ENCODE results near the gene MARS1.
A peak's percentile ranks its signal among the peaks of the same experiment; 100 is the strongest.

MARS1 gene

DNA sequence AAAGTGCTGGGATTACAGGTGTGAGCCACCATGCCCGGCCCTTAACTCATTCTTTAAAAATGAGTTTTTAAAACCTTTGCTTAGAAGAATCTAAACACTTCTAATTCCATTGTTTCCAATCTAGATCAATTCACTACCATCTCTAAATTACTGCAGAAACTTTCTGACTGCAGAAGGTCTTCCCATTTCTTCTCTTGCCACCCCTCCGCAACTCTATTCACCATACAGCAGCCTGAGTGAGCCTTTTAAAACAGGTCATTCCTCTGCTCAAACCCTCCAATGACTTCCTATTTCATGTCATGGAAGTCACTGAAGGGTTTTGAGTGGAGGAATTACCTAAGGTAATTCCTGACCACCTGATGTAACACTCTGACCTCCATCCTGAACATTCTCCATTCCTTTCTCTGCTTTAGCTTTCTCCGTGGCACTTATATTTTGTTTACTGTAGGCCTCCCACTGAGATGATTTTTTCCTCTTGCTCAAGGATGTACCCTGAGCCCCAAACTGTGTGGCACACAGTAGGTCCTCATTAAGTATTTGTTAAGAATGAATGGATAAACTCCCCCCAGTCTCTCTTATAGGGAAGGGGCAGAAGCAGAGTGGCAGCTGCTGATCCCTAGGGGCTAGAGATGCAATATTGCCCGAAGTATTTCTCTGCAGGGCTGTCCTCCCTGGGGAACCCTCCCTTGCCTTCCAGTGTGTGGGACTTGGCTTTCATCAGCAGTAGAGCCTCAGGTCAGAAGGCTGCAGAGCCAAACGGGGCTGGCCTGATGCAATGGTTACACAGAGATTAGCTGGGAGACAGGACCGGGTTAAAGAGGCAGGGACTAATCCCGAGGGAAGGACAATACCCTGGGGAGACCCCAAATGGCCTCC, 31.3 kb downstream of the MARS1 start:
- peak; percentile 27 for DNase-seq

DNA sequence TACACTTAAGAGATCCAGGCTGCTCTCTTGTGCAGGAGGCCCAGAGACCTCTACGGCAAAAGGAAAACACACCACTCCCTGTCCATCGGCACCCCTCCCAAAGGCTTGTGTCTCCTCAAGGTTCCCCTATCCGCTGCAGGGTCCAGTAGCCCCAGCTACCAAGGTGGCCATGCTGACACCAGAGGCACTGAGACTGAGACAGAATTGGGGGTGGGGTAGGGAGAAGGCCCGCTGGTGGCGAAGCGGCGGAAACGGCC, 31.9 kb downstream of the MARS1 start:
- no peak for DNase-seq

DNA sequence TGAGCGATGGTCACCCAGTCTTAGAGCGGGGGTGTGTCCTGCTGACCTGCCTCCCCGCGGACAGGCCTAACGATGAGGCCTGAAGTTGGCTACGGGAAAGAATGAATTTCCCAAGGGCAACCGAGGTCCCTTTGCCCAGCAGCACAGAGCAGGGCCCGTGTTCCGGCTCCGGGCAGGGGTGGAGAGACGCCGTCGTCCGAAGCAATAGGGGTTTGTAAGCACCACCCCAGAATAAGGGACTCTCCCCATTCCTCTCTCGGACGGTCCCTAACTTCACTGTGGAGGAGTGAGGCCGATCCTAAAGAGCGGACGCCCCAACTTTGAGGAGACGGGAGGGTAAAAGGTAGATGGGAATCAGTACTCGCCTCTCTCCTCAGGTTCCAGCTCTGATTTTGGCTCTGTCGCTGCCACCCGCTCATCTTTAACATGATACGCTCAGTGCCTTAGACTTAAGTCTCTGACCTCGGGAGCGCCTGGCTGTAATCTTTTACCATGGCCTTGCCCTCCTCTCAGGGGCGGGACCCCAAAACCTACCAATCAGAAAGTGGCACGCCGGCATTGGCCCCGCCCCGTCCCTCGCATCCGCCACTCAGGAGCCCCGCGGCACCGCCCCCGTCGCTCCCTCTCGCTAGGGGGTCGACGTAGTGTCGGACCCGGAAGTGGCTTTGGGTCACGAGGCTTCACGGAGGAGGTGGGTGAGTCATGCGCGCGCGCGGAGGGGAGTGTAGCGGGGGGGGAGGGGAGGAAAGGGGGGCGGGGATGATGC, 32.4 kb downstream of the MARS1 start, which contains the start of gene DDIT3:
Gene DDIT3, minus strand, starts transcription at position 462 of the 766 bp plus-strand sequence. CDS start 3,108 bp downstream, outside the sequence.
- DNase-seq, result peak; percentile 89

- no peak for DNase-seq
Observed at GRCh38 chr12:57521525-57522010, 33.7 kb downstream of the MARS1 start.

- no peak for DNase-seq
Observed at GRCh38 chr12:57522011-57522886, 34.4 kb downstream of the MARS1 start, which contains the start of gene MBD6. Gene MBD6 (plus strand): TSS chr12:57522824. CDS start chr12:57524304, 1,480 bp downstream.

- DNase-seq, result no peak
Observed at GRCh38 chr12:57522887-57523705, 35.2 kb downstream of the MARS1 start.

GRCh38 chr12:57523706-57524614, 36.1 kb downstream of the MARS1 start:
- DNase-seq, result no peak

- no peak for DNase-seq
Observed at GRCh38 chr12:57524814-57525614, 37.1 kb downstream of the MARS1 start.

GRCh38 chr12:57525615-57526383, 37.9 kb downstream of the MARS1 start:
- no peak for DNase-seq

DNA sequence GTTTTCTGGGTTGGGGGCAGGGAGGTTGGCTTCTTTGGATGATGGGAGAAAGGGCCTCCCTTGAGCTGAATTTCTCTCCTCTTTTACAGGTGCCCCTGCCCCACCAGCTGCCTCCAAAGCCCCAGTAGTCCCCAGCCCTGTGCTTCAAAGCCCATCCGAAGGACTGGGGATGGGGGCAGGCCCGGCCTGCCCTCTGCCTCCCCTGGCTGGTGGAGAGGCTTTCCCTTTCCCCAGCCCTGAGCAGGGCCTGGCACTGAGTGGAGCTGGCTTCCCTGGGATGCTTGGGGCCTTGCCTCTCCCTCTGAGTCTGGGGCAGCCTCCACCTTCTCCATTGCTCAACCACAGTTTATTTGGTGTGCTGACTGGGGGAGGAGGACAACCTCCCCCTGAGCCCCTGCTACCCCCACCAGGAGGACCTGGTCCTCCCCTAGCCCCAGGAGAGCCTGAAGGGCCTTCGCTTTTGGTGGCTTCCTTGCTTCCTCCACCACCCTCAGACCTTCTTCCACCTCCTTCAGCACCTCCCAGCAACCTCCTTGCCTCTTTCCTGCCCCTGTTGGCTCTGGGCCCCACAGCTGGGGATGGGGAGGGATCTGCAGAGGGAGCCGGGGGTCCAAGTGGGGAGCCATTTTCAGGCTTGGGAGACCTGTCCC, 38.7 kb downstream of the MARS1 start:
- no peak for DNase-seq

GRCh38 chr12:57527184-57527583, 39.3 kb downstream of the MARS1 start:
- DNase-seq, result no peak

GRCh38 chr12:57528176-57528575, 40.3 kb downstream of the MARS1 start:
- DNase-seq, result no peak

DNA sequence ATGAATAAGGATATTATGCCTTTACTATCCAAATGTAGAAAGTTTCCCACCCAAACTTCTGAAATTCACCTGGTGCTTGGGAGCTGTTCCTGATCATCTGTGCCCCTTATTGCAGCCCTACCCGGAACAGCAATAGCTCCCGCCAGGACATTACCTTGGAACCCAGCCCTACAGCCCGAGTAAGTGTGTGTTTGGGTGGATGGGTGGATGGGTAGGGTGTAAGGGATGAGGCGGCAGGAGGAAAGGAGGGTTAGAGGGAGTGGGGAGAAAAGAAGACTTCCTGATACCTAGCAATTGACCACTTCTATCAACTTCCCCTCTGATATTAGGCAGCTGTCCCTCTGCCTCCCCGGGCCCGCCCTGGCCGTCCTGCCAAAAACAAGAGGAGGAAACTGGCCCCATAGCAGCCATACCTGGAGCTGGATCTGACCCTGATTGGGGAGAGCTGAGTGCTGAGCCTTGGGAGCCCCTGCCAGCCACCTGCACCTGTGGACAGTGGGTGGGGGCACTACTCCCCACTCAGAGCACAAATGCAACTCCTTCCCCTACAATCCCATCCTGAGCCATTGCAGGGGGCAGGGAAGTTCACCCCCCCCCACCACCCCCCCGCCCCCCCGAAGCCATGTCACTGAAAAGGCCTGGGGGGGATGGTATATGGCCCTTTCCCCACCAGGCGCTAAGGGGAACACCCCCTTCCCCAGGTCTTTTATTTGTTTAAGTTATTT, 41.1 kb downstream of the MARS1 start:
- DNase-seq, result no peak

- DNase-seq, result no peak
Observed at GRCh38 chr12:57529831-57530230, 42.0 kb downstream of the MARS1 start.

DNA sequence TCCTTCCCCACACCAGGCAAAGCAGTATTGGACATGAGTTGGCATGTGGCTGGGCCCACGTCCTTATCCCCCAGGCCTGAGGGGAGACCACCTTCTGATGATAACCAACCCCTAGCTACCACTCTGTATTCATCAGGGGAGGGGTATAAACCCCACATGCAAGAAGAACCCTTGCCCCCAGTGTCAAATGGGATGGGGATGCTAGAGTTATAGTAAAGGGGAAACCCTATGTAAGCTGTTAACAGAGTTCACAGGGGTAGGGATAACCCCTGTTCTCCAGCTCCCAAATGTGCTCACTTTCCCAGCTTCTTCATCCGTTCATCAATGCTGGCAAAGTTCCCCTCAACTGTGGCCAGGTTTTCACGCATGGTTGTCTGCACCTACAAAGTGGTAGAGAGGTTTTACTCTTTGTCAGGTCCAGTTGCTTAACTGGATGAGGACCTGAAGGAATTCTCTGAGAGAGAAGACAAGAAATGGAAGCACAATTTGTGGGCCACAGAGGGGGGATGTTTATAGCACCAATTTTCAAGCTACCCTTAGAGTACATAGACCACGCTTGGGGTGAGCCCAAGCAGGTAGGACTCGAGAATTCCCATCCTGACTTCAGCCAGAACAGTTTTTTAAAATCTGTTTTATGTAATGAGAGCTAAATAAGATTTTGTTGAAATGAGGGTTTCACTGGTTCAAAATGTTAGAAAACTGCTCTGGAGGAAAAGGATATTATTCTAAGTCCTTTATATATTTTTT, 42.7 kb downstream of the MARS1 start:
- no peak for DNase-seq

DNA sequence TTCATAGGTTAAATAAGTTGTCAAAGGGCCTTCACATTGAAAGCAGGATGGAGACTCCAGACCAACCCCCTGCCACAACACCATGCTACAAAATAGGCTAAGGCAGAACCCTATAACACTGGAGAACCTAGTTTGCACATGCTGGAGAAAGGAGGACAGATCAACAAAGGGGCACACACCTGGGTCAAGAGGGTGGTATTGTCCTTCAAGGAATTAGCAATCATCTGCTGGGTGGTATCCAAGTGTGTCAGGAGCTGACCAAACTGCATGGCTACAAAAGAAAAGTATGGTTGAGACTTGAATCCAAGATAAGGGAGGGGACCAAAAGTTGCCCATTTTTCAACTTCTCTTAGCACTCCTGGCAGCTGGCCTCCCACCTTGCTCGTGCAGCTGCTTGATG, 44.0 kb downstream of the MARS1 start:
- DNase-seq, result no peak

DNA sequence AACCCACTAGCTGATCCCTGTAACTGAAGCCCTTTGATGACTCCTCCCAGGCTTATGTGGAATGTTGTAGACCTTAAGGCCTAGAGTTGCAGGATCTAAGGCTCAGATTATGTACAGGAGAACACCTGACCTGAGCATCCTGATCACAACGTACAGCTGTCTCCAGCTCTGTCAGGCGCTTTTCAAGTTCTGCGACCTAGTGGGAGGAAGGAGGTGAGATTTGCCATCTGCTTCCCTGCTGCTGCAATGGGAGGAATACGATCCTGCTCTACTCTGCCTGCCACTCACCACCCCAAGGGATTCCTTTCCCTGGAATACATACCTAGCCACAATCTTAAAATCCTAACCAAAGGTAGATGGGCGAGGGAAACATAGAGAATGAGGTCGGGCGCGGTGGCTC, 45.2 kb downstream of the MARS1 start:
- DNase-seq, result no peak

All from NCI-H1436 treated with DMSO at 0.1 percent for 48 hours (cell line).